CD4-positive, alpha-beta T cell treated with Interleukin-12 subunit alpha and Interleukin-12 subunit beta, for 1 hour (primary cell): Measurements from ENCODE around the gene ARPP19.
"Not testable (repeated sequence)": the region's sequence is repeated elsewhere in the genome, so short reads cannot be mapped to it uniquely, and the experiment has no call there.

Experiments
- DNase-seq: peaks from one replicate; pipeline ENCODE4 v3.0.0-alpha.2; 2020

The ARPP19 gene, protein sequence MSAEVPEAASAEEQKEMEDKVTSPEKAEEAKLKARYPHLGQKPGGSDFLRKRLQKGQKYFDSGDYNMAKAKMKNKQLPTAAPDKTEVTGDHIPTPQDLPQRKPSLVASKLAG

DNA sequence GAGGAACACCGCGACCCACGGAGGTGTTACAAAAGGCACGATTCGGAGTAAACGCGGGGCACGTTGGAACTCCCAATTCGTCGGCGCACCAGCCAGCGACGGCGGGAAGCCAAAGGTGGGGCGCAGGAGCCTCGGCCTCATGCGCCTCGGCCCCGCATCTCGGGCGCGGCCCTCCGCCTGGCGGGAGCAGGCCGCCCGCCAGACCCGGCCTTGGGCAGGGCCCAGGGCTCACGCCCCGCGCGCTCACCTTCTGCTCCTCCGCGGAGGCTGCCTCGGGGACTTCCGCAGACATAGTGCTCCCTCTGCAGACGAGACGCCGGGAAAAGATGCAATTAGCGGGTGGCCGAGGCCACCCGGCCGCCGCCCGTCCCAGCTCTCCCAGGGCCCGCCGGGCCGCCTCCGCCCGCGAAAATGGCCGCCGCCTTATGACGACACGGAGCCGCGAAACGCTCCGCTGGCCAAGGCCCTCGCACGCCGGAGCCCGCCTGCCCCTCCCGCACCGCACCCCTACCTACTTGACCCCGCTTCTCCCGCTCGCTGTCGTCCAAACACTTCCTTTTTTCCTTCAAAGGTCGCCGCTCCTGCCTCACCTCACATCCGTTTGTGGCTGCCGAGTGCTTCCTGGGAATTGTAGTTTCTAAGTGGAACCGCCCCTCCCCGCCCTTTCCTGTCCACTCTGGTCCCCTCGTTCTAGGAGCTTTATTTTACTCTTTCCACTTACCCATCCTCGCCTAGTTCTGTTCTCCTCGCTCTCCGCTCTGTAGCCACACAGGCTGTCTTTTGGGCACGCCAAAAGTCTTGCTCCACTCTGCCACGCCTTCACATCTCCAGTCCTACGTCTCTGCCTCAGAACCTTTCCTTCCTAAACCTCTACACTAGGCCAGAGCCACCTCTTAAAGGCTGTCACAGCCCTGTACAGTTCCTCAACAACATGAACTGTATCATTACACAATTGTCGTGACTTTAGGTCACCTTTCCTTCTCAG is at the start of gene ARPP19:
ARPP19 (minus strand) TSS at position 430 of the 985 bp plus-strand sequence; CDS start at position 292, 138 bp downstream.
- peak; percentile 88 for DNase-seq

DNA sequence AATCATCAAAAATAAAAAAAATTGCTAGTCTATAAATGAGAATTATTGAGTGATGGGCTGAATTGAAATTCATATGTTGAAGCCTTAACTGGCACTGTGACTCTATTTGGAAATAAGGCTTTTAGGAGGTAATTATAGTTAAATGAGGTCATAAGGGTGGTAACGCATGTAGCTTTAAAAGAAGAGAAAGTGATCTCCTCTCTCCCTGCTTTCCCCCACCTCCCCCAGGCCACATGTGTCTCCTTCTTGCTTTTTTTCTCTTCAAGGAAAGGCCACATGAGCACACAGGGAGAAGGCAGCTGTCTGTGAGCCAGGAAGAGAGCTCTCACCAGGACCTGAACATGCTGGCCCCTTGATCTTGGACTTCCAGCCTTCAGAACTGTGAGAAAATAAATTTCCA is 48.2 kb upstream of the ARPP19 start:
- DNase-seq = no peak

DNA sequence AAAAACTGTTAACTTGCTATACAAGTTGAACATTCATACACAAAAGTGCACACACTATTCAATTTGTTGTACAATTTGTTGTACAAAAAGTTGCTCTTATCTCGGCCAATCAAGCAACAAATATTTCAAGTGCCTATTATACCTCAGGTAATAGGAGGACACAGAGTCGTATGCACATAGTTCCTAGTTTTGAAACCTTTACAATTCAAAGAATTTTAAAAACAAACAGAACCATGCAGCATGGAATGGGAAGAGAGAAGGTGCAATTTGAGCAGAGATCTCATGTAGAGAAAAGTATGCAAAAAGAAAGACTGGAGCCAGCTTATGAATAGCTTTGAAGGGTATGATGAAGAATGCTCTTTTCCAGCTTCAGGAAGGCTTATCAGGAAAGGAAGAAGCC is 46.5 kb upstream of the ARPP19 start:
- no peak for DNase-seq

DNA sequence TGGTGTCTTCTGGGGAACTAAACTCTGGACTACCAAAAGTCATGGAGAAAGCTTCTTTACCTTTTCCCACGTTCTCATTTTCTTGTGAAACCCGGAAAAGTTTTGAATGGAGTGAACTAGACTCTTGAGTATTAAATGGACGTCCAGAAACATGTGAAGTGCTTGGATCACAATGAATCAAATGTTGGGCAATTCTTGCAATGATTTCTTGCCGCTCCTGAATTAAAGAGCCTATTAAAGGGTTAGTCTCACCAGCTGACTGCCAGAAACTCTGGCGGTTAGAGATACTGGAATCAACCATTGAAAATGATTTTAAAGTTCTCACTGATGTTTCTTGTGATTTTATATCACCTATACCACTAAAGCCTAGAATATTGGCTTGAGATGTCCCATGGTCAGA is 40.8 kb upstream of the ARPP19 start:
- no peak for DNase-seq

DNA sequence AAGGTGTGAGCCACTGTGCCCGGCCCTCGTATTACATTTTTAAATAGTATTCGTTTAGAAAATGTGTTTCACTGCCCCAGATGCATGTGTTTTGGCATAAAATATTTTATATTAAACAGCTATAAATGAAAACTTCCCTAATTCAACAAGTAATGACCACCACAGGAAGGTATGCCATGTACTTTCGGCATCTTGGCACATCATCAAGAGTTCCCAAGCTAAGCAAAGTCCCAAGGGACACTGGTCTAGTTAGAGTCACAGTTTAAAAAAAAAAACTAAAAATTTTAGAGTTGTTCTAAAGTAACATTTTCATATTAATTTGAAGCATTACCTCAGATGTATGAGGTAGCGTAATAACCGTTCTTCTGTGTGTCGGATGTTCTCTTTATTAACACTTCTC is 15.6 kb upstream of the ARPP19 start:
- no peak for DNase-seq

DNA sequence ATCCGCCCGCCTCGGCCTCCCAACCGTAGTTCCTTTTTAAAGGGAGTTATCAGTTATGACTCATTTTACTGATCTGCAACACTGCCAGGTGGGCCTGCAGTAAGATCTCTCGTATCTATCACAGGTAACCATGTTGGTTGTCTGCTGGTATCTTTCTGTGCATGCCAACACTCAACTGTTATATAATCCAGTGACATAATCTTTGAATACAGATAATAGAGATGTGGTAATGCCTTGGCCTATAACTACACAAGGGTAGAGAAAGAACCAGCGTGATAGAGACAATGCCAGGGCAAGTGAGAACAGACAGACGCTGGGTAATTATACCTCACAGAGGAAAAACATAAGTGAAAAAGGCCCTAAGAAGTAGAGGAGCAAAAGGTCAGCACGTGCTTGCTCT is 11.0 kb upstream of the ARPP19 start:
- DNase-seq = no peak

DNA sequence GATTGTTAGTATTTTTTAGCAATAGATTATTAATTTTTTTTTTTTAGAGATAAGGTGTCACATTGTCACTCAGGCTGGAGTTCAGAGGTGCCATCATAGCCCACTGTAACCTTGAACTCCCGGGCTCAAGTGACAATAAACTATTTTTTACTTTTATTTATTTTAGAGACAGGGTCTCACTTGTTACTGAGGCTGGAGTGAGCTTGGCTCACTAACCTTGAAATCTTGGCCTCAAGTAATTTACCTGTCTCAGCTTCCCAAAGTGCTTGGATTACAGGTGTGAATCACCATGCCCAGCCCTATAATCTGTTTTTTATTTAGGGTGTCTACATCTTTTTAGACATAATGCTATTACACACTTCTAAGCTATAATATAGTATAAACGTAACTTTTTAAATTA is 7.9 kb upstream of the ARPP19 start:
- no peak for DNase-seq

DNA sequence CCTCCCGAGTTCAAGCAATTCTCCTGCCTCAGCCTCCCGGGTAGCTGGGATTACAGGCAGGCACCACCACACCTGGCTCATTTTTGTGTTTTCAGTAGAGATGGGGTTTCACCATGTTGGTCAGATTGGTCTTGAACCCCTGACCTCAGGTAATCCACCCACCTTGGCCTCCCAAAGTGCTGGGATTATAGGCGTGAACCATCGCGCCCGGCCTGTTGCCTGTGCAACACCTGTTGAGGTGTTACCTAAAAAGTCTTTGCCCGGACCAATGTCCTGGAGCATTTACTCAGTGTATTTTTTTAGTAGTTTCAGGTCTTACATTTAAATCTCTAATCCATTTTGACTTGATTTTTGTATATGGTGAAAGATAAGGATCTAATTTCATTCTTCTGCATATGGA is 6.7 kb upstream of the ARPP19 start:
- not testable (repeated sequence) for DNase-seq

DNA sequence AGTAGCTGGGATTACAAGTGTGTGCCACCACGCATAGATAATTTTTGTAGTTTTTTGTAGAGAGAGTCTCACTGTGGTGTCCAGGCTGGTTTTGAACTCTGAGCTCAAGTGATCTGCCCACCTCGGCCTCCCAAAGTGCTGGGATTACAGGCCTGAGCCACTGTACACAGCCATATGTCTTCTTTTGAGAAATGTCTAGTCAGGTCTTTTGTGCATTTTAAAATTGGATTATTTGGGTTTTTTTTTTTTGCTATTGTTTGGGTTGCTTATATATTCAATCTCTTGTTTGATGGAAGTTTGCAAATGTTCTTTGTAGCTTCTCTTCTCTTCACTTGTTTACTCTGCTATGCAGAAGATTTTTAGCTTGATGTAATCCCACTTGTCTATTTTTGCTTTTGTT is 6.2 kb upstream of the ARPP19 start:
- no peak for DNase-seq

DNA sequence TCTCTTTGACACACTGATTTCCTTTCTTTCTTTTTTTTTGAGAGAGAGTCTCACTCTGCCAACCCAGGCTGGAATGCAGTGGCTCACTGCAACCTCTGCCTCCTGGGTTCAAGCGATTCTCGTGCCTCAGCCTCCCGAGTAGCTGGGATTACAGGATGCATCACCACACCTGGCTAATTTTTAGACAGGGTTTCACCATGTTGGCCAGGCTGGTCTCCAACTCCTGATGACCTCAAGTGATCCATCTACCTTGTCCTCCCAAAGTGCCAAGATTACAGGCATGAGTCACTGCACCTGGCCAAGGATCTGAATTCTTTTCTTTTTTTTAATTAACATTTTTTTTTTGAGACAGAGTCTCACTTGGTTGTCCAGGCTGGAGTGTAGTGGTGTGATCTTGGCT is 5.8 kb upstream of the ARPP19 start:
- DNase-seq = not testable (repeated sequence)

DNA sequence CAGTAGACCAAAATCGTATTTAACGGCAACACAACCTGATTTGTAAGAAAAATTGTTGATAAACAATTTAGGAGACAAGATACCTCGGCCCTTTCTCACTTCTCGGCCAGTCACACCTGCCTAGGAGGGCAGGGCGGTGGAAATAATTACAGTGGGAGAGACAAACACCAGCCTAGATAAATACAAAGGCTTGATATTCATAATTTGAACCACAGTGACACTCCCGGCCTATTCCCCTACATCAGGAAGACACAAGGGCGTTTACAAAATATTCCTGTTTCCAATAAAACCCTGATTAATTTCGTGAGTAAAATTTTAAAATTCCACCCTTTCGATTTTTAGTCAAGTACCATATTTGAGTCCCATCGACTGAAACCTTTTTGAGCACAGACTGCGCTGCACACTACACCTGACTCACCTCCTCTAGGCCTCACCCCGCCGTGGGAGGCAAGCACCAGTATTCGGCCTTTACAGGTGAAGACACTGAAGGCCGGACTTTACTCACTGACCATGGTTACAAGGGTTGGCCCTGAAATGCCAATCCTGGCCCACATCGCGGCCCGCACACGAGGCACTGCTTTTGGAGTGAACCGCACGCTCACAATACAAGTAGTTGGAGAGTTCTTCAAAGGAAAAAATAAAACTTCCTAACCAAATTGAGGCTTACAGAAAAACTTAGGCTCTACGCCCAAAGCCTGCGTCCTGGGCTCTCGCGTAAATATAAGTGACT is 794 bp downstream of the ARPP19 start:
- peak; percentile 36 for DNase-seq

DNA sequence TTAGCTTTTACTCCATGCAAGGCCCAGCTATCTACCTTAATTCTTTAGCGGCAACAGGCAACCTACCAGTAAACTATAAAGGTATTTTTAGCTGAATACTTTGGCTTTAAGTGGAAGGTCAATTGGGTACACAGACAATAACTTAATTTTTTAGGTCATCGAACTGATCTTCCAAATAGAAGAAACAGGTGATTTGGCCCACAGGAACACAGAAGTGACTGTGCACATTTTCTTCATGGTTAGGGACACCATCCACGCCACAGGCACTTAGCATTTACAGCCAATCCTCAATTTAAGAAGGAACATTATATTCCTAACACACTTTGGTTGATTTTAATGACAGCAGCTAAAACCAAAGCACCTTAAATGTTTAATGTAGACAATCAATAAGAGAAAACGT is 1.9 kb downstream of the ARPP19 start:
- no peak for DNase-seq

DNA sequence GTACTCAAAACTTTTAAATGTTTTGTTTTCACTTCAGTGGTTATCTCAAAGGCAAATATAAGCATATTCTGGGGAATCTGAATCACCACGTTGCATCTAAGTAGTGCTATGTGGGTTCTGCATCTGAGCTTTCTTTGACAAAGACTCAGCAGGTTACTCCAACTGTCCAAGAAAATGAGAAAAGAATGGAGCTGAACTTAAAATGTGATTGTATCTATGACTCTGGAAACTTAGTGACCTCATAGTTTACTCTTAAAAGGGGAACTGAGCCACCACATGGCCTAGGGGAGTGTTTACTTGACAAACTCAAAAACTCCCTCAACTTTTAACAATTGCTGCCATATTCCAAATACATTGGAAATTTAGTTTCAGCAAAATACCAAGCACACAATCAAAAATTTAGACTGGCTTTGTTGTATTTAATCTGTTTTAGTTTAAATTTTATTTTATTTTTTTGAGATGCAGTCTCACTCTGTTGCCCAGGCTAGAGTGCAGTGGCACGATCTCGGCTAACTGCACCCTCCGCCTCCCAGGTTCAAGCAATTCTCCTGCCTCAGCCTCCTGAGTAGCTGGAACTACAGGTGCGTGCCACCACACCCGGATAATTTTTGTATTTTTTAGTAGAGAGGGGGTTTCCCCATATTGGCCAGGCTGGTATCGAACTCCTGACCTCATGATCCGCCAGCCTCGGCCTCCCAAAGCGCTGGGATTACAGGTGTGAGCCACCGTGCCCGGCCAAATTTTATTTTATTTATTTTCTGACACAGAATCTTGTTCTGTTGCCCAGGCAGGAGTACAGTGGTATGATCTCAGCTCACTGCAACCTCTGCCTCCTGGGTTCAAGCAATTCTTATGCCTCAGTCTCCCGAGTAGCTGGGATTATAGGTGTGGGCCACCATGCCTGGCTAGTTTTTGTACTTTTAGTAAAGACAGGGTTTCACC is 3.1 kb downstream of the ARPP19 start:
- not testable (repeated sequence) for DNase-seq

DNA sequence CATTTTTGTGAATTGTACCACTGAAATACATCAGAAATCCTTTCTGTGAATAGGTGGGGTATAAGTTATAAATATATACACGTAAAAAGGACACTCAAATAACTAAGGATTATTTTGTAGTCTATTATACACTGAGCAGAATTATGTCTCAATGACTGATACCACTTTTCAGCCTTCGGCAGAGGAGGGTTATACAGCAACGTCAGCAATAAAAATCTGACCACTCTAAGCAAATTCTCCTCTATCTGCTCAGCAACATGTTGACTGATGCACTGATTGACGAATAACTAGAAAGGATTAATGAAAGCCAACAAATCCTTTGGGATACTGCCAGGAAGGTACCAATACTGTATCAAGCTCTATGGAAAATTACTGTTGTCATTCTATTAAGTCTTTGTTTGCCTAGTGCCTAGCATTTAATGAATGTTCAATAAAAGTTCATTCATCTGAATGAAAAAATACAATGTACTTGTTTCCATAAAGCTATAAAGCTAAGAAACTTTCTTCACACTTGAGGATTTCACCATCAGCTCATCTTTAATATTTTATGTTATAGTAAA is 5.2 kb downstream of the ARPP19 start:
- no peak for DNase-seq

DNA sequence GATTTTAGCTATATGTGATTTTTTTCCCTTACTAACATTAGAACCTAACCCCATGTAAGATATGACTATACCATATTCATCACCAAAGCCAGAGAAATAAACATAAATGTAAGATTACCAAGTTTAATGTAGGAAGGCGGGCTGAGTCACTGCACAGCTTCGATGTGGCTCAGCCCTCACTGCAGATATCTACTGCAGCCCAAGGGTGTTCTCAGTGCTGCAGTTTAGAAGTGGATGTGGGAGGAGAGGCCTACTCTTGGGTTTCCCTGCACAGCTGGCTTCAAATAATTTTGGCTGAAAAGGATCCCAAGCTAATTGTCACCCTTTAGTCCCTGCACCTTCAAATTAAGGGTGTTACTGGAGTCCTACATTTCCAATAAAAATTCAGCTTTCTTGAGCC is 9.3 kb downstream of the ARPP19 start:
- DNase-seq = no peak

DNA sequence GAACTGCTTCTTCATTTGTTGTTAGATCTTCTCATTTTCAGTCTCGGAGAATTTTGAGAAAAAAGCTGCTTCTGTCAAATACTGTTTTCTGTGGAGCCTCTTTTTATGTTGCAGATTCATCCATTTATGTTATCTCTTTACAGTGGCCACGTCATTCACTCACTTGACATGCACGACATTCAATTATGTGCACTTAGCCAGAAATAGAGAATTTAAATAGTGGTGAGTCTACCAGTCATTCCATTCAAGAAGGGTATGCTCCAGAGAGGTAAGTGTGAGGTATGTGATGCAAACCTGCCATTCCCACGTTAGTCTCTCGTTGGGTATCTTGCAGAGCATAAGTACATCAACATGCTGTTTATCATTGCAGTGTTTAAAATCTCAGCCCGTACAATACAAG is 9.8 kb downstream of the ARPP19 start:
- no peak for DNase-seq

DNA sequence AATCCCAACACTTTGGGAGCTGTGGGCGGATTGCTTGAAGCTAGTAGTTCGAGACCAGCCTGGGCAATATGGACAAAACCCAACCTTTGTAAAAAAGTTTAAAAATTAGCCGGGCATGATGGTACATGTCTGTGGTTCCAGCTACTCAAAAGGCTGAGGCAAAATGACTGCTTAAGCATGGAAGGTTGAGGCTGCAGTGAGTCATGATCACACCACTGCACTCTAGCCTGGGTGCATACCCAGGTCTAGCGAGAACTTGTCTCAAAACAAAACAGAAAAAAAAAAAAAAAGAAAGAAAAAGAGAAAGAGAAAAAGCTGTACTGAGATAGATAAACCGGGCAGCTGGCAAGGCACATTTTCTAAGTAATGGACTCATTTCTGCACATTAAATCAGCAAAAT is 10.6 kb downstream of the ARPP19 start:
- DNase-seq = peak; percentile 47

DNA sequence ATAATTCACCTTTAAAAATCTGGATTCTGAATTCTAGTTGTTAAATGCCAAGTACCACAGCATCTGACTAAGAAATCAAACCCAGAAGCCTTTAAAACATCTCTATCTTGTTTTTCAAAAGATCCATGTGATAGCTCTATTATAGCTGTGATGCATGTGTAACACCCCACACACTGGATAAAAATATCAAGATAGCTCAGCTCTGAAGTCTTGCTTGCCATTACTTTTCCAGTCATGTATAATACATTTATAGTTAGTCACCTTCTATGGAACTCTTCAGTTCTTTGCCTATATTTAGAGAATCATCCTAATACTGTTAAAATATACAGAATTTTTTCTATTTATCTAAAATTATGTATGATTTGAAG is 11.6 kb downstream of the ARPP19 start:
- DNase-seq = no peak

DNA sequence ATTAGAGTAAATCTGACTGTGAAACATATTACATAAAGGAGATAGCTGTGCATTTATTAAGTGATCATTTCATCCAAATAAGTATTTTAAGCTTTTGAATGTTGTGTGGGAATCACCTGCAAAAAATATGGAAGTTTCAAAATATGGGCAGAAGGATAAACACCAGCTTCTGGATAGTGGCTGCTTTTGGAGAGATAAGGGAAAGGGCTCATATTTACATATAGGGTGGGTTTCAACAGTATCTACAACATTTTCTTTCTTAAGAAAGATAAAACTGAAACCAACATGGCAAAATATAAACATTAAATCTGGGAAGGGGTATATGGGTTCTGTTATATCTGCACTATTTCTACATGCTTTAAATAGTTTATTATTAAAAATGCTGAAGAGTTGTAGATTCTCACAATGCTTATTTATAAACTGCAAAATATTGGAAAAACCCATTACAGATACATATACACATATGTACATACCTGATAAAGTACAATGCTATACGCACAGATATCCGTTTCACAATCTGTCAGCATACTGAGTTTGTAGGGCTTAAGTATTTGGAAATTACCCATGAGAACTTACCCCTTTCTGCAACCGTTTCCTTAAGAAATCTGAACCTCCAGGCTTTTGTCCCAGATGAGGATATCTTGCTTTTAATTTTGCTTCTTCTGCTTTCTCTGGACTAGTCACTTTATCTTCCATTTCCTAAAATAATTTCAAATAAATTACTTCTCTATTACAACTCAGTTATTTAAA is 12.1 kb downstream of the ARPP19 start:
- DNase-seq = no peak

DNA sequence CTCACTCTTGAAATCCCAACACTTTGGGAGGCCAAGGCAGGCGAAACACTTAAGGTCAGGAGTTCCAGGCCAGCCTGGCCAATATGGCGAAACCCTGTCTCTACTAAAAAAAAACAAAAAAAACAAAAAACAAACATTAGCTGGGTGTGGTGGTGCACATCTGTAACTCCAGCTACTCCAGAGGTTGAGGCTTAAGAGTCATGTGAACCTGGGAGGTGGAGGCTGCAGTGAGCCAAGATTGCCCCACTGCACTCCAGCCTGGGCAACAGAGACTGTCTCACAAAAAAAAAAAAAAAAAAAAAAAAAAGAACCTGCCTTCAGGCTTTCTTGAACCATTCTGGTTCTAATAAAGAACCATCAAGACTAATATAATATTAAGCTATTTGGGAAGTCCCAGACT is 16.5 kb downstream of the ARPP19 start:
- no peak for DNase-seq

DNA sequence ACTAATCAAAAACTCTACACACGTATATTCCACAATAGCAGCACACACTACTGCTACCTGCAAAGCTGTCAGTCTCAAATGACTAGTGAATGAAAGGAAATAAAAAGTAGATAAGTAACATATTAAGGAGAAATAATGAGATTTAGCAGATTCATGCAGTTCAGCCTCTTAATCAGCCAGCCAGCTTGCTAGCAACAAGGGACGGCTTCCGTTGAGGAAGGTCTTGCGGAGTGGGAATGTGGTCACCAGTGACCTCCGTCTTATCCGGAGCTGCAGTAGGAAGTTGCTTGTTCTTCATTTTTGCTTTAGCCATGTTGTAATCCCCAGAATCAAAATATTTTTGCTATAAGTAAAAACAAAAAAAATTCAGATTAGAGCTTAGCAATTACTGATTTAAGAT is 17.1 kb downstream of the ARPP19 start:
- DNase-seq = no peak

DNA sequence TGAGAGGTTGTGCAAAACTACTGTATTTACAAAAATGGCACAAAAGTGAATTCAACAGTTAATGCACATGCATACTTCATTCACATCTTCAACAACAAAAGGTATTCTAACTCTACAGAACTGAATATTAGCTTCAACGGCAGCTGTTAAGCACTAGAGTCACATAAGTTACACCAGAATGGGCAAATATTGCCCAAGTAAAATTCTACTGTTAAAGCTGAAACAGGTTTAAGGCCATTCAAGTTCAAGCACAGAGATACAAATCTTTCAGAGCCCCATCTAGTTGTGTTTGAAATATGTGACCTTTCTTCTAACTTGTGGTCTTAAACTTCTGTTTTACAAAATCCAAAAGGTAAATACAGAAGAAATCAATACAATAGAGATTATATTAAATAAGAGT is 17.6 kb downstream of the ARPP19 start:
- DNase-seq = not testable (repeated sequence)
